ENCODE data around the gene EIF2S3B. TPM values are rescaled to one million over a fixed set of nuclear protein-coding genes. Genes with fewer than 3 reads are reported as not detected.

The EIF2S3B gene
- total and polyA plus RNA-seq, 2 experiments from 2014 or later, result 1.3 TPM; not detected in 1

DNA sequence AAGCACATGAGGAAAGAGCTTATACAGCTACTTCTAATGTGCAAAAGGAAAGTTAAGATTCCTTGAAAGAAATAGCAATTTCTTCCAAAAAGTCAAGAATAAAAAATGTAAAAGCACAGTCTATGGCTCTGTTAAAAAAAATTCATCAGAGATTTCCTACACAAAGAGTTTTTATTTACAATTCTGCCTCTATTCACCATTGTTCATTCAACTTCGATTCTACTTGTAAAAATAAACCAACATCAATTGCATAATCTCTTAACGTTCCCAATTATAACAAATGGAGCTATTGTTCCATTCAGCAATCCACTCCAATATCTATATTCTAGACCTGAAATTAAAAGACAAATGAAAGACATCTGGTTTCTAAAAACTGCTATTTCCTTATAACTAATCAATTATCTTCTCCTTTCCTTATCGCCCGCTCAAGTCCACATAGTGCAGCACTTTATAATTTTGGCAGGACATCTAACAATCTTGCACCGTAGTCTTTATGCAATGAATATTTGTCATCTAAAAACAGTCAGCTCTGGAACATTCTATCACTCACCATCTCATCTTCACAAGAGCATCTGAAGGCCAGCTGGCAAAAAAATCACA is 6.2 kb downstream of the EIF2S3B start:
- DNase-seq (ENCODE audit: low spot score), result no peak
- 79% methylated on average over 5 of the region's 5 CpGs for WGBS (ENCODE audit: low lambda C conversion rate, missing lambda C conversion rate)
- TF ChIP-seq EZH2 (IDR thresholded peaks at IDR 0.05; ENCODE audit: borderline replicate concordance), result no peak
- no peak for TF ChIP-seq EZH2phosphoT487 (IDR thresholded peaks at IDR 0.05; ENCODE audit: low read depth, severe bottlenecking, unreplicated experiment)
- TF ChIP-seq, protein P1, sequence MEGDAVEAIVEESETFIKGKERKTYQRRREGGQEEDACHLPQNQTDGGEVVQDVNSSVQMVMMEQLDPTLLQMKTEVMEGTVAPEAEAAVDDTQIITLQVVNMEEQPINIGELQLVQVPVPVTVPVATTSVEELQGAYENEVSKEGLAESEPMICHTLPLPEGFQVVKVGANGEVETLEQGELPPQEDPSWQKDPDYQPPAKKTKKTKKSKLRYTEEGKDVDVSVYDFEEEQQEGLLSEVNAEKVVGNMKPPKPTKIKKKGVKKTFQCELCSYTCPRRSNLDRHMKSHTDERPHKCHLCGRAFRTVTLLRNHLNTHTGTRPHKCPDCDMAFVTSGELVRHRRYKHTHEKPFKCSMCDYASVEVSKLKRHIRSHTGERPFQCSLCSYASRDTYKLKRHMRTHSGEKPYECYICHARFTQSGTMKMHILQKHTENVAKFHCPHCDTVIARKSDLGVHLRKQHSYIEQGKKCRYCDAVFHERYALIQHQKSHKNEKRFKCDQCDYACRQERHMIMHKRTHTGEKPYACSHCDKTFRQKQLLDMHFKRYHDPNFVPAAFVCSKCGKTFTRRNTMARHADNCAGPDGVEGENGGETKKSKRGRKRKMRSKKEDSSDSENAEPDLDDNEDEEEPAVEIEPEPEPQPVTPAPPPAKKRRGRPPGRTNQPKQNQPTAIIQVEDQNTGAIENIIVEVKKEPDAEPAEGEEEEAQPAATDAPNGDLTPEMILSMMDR (IDR thresholded peaks at IDR 0.05; ENCODE audit: poor library complexity), result no peak
- H3K9me2 ChIP-seq (replicated peaks; ENCODE audit: insufficient read depth), result no peaks in the 10 kb centered on the region
- H3K27me3 ChIP-seq, result no peaks in the 10 kb centered on the region
- H2AFZ ChIP-seq, result no peak overlapping the region
- no peaks in the 10 kb centered on the region for H3K36me3 ChIP-seq (replicated peaks; ENCODE audit: insufficient read depth, low read depth)
- no peaks in the 10 kb centered on the region for H3K79me2 ChIP-seq
- no peak overlapping the region for H3K4me2 ChIP-seq
- no peaks in the 10 kb centered on the region for H4K20me1 ChIP-seq (ENCODE audit: insufficient read depth, poor library complexity, severe bottlenecking)
- no peaks in the 10 kb centered on the region for H3K4me1 ChIP-seq (ENCODE audit: insufficient read depth)
- H3K9me3 ChIP-seq (ENCODE audit: low read depth), result no peaks in the 10 kb centered on the region
- no peak overlapping the region for H3K4me3 ChIP-seq
- no peak overlapping the region for H3K27ac ChIP-seq

DNA sequence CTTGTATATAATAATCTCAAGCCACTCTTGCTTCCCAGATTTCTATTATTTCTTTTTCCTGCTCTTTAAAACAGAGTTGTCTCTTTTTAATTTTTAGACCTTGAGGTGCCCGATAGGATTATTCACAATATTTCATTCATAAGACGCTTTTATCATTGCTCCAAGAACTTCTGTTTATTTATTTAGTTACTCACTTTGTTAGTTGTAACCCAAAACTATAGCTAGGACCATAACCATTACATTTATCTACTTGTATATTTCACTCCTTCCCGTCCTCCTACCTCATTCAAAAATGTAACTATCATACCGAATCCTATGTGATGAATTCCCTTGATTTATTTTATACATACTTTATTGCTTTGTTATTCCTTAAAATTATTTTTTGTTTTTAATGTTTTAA is 7.1 kb downstream of the EIF2S3B start:
- no peaks in the 10 kb centered on the region for H4K20me1 ChIP-seq (ENCODE audit: insufficient read depth, poor library complexity, severe bottlenecking)
- WGBS (ENCODE audit: low lambda C conversion rate, missing lambda C conversion rate), result 85% methylated on average over 4 of the region's 4 CpGs
- no peak overlapping the region for H2AFZ ChIP-seq
- H3K4me2 ChIP-seq, result no peak overlapping the region
- TF ChIP-seq EZH2phosphoT487 (IDR thresholded peaks at IDR 0.05; ENCODE audit: low read depth, severe bottlenecking, unreplicated experiment) (no peak), EZH2 (IDR thresholded peaks at IDR 0.05; ENCODE audit: borderline replicate concordance) (no peak)
- TF ChIP-seq, protein P1 (IDR thresholded peaks at IDR 0.05; ENCODE audit: poor library complexity), result no peak
- H3K4me1 ChIP-seq (ENCODE audit: insufficient read depth), result no peaks in the 10 kb centered on the region
- H3K79me2 ChIP-seq, result no peaks in the 10 kb centered on the region
- no peaks in the 10 kb centered on the region for H3K9me3 ChIP-seq (ENCODE audit: low read depth)
- no peaks in the 10 kb centered on the region for H3K9me2 ChIP-seq (replicated peaks; ENCODE audit: insufficient read depth)
- H3K4me3 ChIP-seq, result no peak overlapping the region
- no peaks in the 10 kb centered on the region for H3K36me3 ChIP-seq (replicated peaks; ENCODE audit: insufficient read depth, low read depth)
- no peak for DNase-seq (ENCODE audit: low spot score)
- no peaks in the 10 kb centered on the region for H3K27me3 ChIP-seq
- no peak overlapping the region for H3K27ac ChIP-seq

GRCh38 chr12:10521555-10521954 is 15.9 kb downstream of the EIF2S3B start:
- no peaks in the 10 kb centered on the region for H4K20me1 ChIP-seq (ENCODE audit: insufficient read depth, poor library complexity, severe bottlenecking)
- WGBS (ENCODE audit: low lambda C conversion rate, missing lambda C conversion rate), result 88% methylated on average over 2 of the region's 2 CpGs
- no peaks in the 10 kb centered on the region for H3K4me1 ChIP-seq (ENCODE audit: insufficient read depth)
- H3K9me2 ChIP-seq (replicated peaks; ENCODE audit: insufficient read depth), result no peaks in the 10 kb centered on the region
- H3K4me2 ChIP-seq, result no peak overlapping the region
- H3K36me3 ChIP-seq (replicated peaks; ENCODE audit: insufficient read depth, low read depth), result no peaks in the 10 kb centered on the region
- DNase-seq (ENCODE audit: low spot score), result no peak
- no peaks in the 10 kb centered on the region for H3K27me3 ChIP-seq
- no peaks in the 10 kb centered on the region for H3K9me3 ChIP-seq (ENCODE audit: low read depth)
- H3K4me3 ChIP-seq, result no peak overlapping the region
- no peak overlapping the region for H2AFZ ChIP-seq
- H3K27ac ChIP-seq, result no peak overlapping the region
- no peaks in the 10 kb centered on the region for H3K79me2 ChIP-seq
- TF ChIP-seq, protein P1 (IDR thresholded peaks at IDR 0.05; ENCODE audit: poor library complexity), result no peak
- TF ChIP-seq EZH2phosphoT487 (IDR thresholded peaks at IDR 0.05; ENCODE audit: low read depth, severe bottlenecking, unreplicated experiment) (no peak), EZH2 (IDR thresholded peaks at IDR 0.05; ENCODE audit: borderline replicate concordance) (no peak)

All from hepatocyte (in vitro differentiated cells).